DMS53 treated with DMSO at 0.1 percent for 48 hours (cell line): ENCODE results near the gene PTP4A1.
"Not testable (repeated sequence)": the region's sequence is repeated elsewhere in the genome, so short reads cannot be mapped to it uniquely, and the experiment has no call there.

Experiments used
- DNase-seq: peaks from one replicate; lab custom pipeline; 2025; ENCODE audit not compliant: unreplicated experiment; lab: John Stamatoyannopoulos, UW

The PTP4A1 gene

GRCh38 chr6:63572044-63572746 is at the start of gene PTP4A1, which contains the start of gene LOC128125822:
TSS of gene PTP4A1 (plus strand) at chr6:63572480. CDS start at chr6:63576881, 4,401 bp downstream.
TSS of gene LOC128125822 (plus strand) at chr6:63572480.
- peak; percentile 94 for DNase-seq

- not testable (repeated sequence) for DNase-seq
These were observed 49.4 kb upstream of the PTP4A1 start for GRCh38 chr6:63522911-63523287.

GRCh38 chr6:63523630-63524029 is 48.6 kb upstream of the PTP4A1 start:
- no peak for DNase-seq

GRCh38 chr6:63525186-63525878 is 46.9 kb upstream of the PTP4A1 start:
- DNase-seq = no peak

- no peak for DNase-seq
These were observed 45.3 kb upstream of the PTP4A1 start for GRCh38 chr6:63526931-63527330.

DNA sequence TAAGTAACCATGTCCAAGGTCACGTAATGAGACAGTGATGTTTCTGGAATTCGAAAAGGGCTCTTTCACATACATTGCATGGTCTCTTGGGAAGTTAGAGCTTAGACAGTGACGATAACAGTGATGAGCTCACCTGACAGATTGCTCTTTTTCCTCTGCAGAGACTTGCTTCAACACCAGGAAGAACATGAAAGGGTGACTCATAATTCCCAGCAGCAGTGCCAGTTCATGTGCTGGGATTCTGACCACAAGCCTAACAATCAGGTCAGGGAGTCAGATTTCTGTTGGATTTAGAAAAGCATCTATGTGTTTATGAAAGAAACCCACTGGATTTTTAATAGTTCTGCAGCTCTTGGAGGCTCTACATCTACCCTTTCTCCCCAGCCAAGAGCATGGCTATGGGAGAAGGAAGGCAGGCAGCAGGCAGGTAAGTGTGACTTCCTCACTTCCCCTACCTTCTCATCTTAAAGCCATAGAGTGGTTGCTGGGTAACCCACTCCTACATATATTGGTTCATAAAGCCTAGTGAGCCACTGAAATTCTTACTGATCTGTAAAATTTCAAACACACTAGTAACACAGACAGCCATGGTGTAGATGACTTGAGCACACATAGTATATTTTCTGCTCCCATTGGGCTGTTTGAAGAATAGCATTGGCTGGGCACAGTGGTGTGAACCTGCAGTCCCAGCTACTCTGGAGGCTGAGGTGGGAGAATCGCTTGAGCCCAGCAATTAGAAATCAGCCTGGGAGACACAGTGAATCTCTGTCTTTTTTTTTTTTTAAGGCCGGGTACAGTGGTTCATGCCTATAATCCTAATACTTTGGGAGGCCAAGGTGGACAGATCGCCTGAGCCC is 44.4 kb upstream of the PTP4A1 start:
- peak; percentile 94 for DNase-seq

DNA sequence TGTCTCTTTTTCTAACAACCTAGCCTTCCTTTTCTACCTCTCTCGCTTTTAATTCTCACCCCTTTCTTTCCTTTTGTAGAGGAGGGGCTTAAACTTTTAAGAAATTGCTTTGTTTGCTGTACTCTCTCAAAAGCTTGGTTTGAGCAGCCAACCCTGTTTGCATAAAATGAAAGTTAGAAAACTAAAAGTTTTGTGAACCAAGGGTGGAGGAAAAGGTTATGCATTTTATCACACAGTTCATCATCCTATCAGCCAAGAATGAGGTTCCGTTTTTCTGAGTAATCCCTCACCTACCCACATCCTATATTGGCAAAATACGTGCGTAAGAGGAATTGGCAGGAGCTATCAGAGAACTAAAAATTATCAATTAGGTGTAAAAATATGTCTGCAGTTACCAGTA is 42.8 kb upstream of the PTP4A1 start:
- no peak for DNase-seq

- DNase-seq = no peak
These were observed 42.1 kb upstream of the PTP4A1 start for GRCh38 chr6:63530182-63530581.

DNA sequence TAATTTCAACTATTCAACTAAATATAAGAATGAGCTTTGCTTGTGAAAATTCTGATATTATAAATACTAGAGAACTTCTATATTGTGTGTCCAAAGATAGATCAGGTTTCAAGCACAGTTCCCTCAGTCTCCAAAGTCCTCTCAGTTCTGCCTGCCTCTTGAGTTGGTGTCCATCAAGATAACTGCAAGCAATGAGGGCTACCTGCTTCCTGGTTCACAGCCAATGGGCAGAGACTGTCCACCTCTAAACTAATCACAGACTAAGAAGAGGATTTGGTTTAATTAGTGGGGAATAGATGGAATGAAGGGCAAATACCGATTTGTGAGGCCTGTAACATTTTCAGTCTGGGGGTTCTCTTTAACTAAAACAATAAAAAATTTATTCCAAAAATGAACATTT is 41.3 kb upstream of the PTP4A1 start:
- no peak for DNase-seq

DNA sequence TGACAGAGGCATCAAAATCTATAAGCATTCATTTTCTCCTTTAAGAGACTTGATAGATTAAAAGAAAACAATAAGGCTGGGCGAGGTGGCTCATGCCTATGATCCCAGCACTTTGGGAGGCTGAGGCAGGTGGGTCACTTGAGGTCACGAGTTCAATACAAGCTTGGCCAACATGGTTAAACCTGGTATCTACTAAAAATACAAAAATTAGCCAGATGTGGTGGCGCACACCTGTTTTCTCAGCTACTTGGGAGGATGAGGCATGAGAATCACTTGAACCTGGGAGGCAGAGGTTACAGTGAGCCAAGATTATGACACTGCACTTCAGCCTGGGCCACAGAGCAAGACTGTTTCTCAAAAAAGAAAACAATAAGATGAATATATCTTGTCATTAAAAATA is 39.3 kb upstream of the PTP4A1 start:
- no peak for DNase-seq

DNA sequence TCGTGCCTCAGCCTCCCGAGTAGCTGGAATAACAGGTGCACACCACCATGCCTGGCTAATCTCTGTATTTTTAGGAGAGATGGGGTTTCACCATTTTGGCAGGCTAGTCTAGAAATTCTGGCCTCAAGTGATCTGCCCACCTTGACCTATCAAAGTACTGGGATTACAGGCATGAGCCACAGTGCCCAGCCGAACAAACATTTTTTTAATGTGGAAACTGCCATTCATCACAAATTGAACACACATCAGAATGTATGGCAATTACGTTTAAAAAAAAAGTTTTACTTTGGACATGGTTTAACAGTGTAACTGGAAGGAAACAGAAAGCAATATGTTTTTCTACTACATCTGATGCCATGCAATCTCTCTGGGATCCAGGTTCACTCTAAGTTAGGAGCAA is 38.3 kb upstream of the PTP4A1 start:
- DNase-seq = no peak

- DNase-seq = no peak
These were observed 34.9 kb upstream of the PTP4A1 start for GRCh38 chr6:63537201-63537958.

DNA sequence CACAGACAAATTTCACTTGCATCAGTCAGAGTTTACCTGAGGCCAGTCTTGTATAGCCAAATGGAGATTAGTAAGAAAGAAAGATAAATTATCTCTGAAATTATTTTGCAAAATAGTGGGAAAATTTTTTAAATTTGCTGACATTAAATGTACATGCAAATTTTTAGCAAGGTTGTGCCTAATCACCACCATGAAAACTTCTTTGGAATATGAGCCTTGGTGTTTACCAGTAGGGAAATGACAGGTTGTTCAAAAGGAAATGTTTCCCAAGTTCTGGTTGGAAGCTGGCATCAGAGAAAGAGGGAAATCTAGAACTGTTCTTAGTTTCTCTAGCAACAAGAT is 34.4 kb upstream of the PTP4A1 start:
- no peak for DNase-seq

- no peak for DNase-seq
These were observed 33.7 kb upstream of the PTP4A1 start for GRCh38 chr6:63538550-63538949.

- no peak for DNase-seq
These were observed 29.3 kb upstream of the PTP4A1 start for GRCh38 chr6:63543001-63543400.

DNA sequence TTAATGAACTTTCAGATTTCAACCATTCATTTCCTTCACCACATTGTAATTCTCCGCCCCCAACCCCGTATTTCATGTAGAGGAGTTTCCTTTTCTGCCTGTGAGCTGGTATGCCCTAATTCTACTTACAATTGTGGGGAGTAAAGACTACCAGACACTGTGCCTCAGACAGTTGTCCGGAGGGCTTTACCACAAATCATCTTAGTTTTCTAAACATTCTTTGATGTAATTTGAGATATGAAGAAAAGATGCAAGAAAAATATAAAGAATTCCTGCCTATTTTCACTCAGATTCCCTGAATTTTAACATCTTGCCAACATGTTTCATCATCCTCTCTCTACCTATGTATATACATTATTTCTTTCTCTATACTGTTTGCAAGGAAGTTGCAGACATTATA is 28.3 kb upstream of the PTP4A1 start:
- no peak for DNase-seq

DNA sequence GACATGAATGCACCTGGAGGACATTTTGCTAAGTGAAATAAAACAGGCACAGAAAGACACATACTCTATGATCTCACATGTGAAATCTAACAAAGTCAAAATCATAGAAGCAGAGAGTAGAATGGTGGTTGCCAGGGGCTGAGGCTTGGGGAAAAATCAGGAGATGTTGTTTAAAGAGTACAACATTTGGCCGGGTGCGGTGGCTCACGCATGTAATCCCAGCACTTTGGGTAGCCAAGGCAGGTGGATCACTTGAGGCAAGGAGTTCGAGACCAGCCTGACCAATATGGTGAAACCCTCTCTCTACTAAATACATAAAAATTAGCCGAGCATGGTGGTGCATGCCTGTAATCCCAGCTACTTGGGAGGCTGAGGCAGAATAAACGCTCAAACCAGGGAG is 26.0 kb upstream of the PTP4A1 start:
- DNase-seq = no peak

- DNase-seq = no peak
These were observed 25.6 kb upstream of the PTP4A1 start for GRCh38 chr6:63546697-63547096.

- no peak for DNase-seq
These were observed 23.2 kb upstream of the PTP4A1 start for GRCh38 chr6:63549076-63549475.

DNA sequence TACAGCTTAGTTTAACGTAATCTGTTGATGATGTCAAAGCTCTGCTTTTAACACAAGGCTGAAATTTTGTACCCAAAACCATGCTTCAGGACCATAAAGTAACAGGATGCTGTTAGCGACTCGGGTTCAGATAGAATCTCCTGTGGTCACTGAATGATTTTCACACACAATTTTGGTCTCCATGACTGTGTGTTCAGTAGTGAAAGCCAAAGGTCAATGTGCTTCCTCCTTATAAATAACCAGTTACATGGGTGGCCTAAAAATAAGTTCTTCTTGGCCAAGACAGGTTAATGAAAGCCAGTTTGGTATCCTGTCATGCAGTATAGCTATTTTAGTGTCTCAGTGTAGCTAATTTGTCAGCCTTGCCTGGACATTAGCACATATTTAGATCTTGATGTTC is 19.1 kb upstream of the PTP4A1 start:
- DNase-seq = no peak

- no peak for DNase-seq
These were observed 18.4 kb upstream of the PTP4A1 start for GRCh38 chr6:63553900-63554299.
